ENCODE results near the gene SIX5.
A peak's percentile ranks its signal among the peaks of the same experiment; 100 is the strongest.

SIX5 gene

GRCh38 chr19:45770192-45771101 lies 1.4 kb upstream of the SIX5 start:
- peak; percentile 89 for TF ChIP-seq CTCF (IDR thresholded peaks at IDR 0.05; ENCODE audit: extremely low read depth, missing control alignments)
- peak; percentile 95 for DNase-seq (ENCODE audit: low spot score)

- no peak for TF ChIP-seq CTCF (IDR thresholded peaks at IDR 0.05; ENCODE audit: extremely low read depth, missing control alignments)
- peak; percentile 66 for DNase-seq (ENCODE audit: low spot score)
Observed at GRCh38 chr19:45769821-45770191, 754 bp upstream of the SIX5 start.

- TF ChIP-seq CTCF (IDR thresholded peaks at IDR 0.05; ENCODE audit: extremely low read depth, missing control alignments), result no peak
- DNase-seq (ENCODE audit: low spot score), result no peak
Observed at GRCh38 chr19:45768655-45768983, 433 bp downstream of the SIX5 start.

GRCh38 chr19:45767881-45768654 lies 984 bp downstream of the SIX5 start:
- TF ChIP-seq CTCF (IDR thresholded peaks at IDR 0.05; ENCODE audit: extremely low read depth, missing control alignments), result no peak
- peak; percentile 82 for DNase-seq (ENCODE audit: low spot score)

GRCh38 chr19:45767410-45767880 lies 1.6 kb downstream of the SIX5 start:
- DNase-seq (ENCODE audit: low spot score), result peak; percentile 43
- no peak for TF ChIP-seq CTCF (IDR thresholded peaks at IDR 0.05; ENCODE audit: extremely low read depth, missing control alignments)

GRCh38 chr19:45766869-45767346 lies 2.1 kb downstream of the SIX5 start:
- DNase-seq (ENCODE audit: low spot score), result no peak
- no peak for TF ChIP-seq CTCF (IDR thresholded peaks at IDR 0.05; ENCODE audit: extremely low read depth, missing control alignments)

All from GM20000 (cell line).